Measurements from ENCODE around the gene KDELR3. TPM values are rescaled to one million over a fixed set of nuclear protein-coding genes. Genes with fewer than 3 reads are reported as not detected.

KDELR3 gene
- polyA plus RNA-seq, 1 of the 3 experiments (the other 2 are of a cell fraction), result 17.1 TPM

GRCh38 chr22:38453996-38454352, 13.9 kb upstream of the KDELR3 start:
- H2AFZ ChIP-seq (ENCODE audit: low read depth), result no peak overlapping the region
- H3K27me3 ChIP-seq (ENCODE audit: insufficient read depth), result no peaks in the 10 kb centered on the region; the same call in 1 of the 2 replicates
- H4K20me1 ChIP-seq (ENCODE audit: insufficient read depth), result no peaks in the 10 kb centered on the region
- H3K36me3 ChIP-seq (replicated peaks in 1 of 2; ENCODE audit: control insufficient read depth in 1 of 2, insufficient read depth in 2 of 2, low read length in 1 of 2), result no peaks in the 10 kb centered on the region
- CTCF ChIA-PET, result interaction anchor here (1.5 kb wide), 1 partner anchor 14 kb away, joined by 3 read pairs; the partner anchor contains the start of gene KDELR3
- no peak for DNase-seq
- H3K9ac ChIP-seq, result no peak overlapping the region
- no peak overlapping the region for H3K4me2 ChIP-seq
- no peaks in the 10 kb centered on the region for H3F3A ChIP-seq (replicated peaks; ENCODE audit: insufficient read depth)
- no peaks in the 10 kb centered on the region for H3K79me2 ChIP-seq (ENCODE audit: insufficient read depth)
- WGBS (ENCODE audit: low lambda C conversion rate), result 94% methylated on average over 2 of the region's 3 CpGs
- TF ChIP-seq ELF1 (IDR thresholded peaks at IDR 0.05) (no peak), RFX5 (IDR thresholded peaks at IDR 0.05; ENCODE audit: low read length) (no peak), RCOR1 (IDR thresholded peaks at IDR 0.05; ENCODE audit: low read length) (no peak), CTCF (IDR thresholded peaks at IDR 0.05) (no peak), FOXJ3 (CRISPR knock-in tag; IDR thresholded peaks at IDR 0.05) (no peak), CHD2 (IDR thresholded peaks at IDR 0.05; ENCODE audit: low read length, partially characterized antibody) (no peak), NFIC (IDR thresholded peaks at IDR 0.05; ENCODE audit: borderline replicate concordance) (no peak), ZBTB33 (IDR thresholded peaks at IDR 0.05; ENCODE audit: borderline replicate concordance, low read depth) (no peak), USF1 (IDR thresholded peaks at IDR 0.05; ENCODE audit: borderline replicate concordance, low read depth) (no peak), POLR2AphosphoS5 (IDR thresholded peaks at IDR 0.05; ENCODE audit: low read depth, low read length) (no peak), SMC3 (IDR thresholded peaks at IDR 0.05; ENCODE audit: low read depth, low read length) (no peak)
- no peak overlapping the region for H3K27ac ChIP-seq (ENCODE audit: low read depth in 2 of 2, low read length in 1 of 2)
- H3K4me3 ChIP-seq (ENCODE audit: low read depth in 2 of 2, low read length in 1 of 2), result no peak overlapping the region
- H3K9me3 ChIP-seq, result no peaks in the 10 kb centered on the region
- POLR2A ChIA-PET, result no interaction called here
- H3K4me1 ChIP-seq (ENCODE audit: control insufficient read depth in 1 of 2, insufficient read depth in 2 of 2, low read depth in 1 of 2, low read length in 1 of 2), result peaks cover 0 to 11% of the 10 kb centered on the region in 2 experiments; a peak in 1 of 4 replicates
- H3K9me2 ChIP-seq, result no peaks in the 10 kb centered on the region

- Histone ChIP-seq H3F3A (replicated peaks; ENCODE audit: insufficient read depth) (no peaks in the 10 kb centered on the region), H3K9me3 (no peaks in the 10 kb centered on the region), H2AFZ (ENCODE audit: low read depth) (no peak overlapping the region), H3K79me2 (ENCODE audit: insufficient read depth) (no peaks in the 10 kb centered on the region), H3K36me3 (replicated peaks in 1 of 2; ENCODE audit: control insufficient read depth in 1 of 2, insufficient read depth in 2 of 2, low read length in 1 of 2) (no peaks in the 10 kb centered on the region), H3K4me2 (no peak overlapping the region), H3K9me2 (no peaks in the 10 kb centered on the region), H3K27me3 (ENCODE audit: insufficient read depth) (no peaks in the 10 kb centered on the region; the same call in 1 of the 2 replicates), H3K4me1 (ENCODE audit: control insufficient read depth in 1 of 2, insufficient read depth in 2 of 2, low read depth in 1 of 2, low read length in 1 of 2) (peaks cover 0 to 11% of the 10 kb centered on the region in 2 experiments; a peak in 1 of 4 replicates), H3K27ac (ENCODE audit: low read depth in 2 of 2, low read length in 1 of 2) (no peak overlapping the region), H4K20me1 (ENCODE audit: insufficient read depth) (no peaks in the 10 kb centered on the region), H3K9ac (no peak overlapping the region), H3K4me3 (ENCODE audit: low read depth in 2 of 2, low read length in 1 of 2) (peak overlapping the region in 1 of 2 experiments; percentile 22; a peak in 1 of 4 replicates)
- no CpG with 5 or more reads among the region's 67 CpGs for WGBS (ENCODE audit: low lambda C conversion rate)
- POLR2A ChIA-PET, result no interaction called here
- CTCF ChIA-PET, result no interaction called here
- TF ChIP-seq EP300 (IDR thresholded peaks at IDR 0.05; ENCODE audit: borderline replicate concordance in 1 of 2, low read depth in 1 of 2, low read length in 1 of 2) (no peak), RXRA (IDR thresholded peaks at IDR 0.05; ENCODE audit: borderline replicate concordance, low read depth) (no peak), JUND (IDR thresholded peaks at IDR 0.05) (no peak), FOXJ3 (CRISPR knock-in tag; IDR thresholded peaks at IDR 0.05) (no peak), SIN3A (IDR thresholded peaks at IDR 0.05; ENCODE audit: borderline replicate concordance, low read depth, low read length) (no peak), EZH2phosphoT487 (IDR thresholded peaks at IDR 0.05; ENCODE audit: borderline replicate concordance, low read depth) (no peak)
- DNase-seq, result peak; percentile 54
Measured at GRCh38 chr22:38454353-38455075, 13.4 kb upstream of the KDELR3 start.
